Erythroblast (primary cell): Measurements from ENCODE around the gene AOX1.
"Not testable (repeated sequence)": the region's sequence is repeated elsewhere in the genome, so short reads cannot be mapped to it uniquely, and the experiment has no call there.

Source experiments
- DNase-seq, 2 experiments: peaks; one replicate each; lab custom pipeline; 2025; lab: John Stamatoyannopoulos, UW
- GATA1 ChIP-seq: IDR thresholded peaks from 2 replicates; pipeline ENCODE4 v1.6.1; 2011; ENCODE audit warnings: low read depth, mild to moderate bottlenecking, control low read depth, low read length, moderate library complexity
- POLR2A ChIP-seq: IDR thresholded peaks from 2 replicates; pipeline ENCODE4 v1.6.1; 2011; ENCODE audit warnings: mild to moderate bottlenecking, low read length

The AOX1 gene

DNA sequence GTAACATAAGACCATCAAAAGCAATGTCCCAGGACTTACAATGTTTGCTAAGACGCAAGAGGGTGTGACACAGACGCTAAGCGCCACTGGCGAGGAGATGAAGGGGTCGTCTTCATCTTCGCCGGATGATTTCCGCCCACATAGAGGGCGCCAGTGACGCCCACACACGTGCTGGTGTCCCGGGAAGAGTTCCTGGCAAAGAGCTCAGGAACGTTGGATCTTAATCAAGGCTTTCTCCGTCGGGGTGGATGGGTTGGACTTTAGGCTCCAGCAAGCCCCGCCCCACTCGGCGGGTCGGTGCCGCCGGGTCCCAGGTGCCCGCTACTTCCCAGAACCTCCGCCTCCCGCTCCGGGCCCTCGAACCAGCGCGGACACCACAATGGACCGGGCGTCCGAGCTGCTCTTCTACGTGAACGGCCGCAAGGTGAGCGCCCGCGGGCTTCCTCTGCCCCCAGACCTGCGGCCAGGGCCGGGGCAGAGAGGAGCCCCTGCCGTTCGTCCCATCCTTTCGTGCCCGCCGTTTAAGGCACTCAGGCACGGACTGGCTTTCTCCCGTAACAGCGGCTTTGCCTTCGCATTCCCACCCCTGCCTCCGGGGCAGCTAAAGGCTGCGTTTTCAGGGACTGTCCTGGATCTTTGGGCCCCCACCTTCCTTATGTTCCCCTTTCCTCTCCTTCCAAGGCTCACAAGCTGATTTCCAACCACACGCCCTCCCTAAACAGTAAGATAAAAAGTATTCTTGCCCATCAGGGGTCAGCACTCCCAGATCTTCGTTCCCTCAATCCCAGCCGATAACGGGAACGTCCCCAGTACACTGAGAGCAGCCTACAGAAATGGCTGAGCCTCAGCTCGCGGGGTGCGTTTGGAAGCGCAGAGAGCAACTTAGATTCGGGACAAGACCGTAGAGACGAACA, at the start of gene AOX1:
TSS of gene AOX1 (plus strand) at position 285 of the 914 bp plus-strand sequence. CDS start at position 380, 95 bp downstream.
- peak; percentile 42 to 43 for DNase-seq
- no peak for TF ChIP-seq POLR2A
- no peak for TF ChIP-seq GATA1

DNA sequence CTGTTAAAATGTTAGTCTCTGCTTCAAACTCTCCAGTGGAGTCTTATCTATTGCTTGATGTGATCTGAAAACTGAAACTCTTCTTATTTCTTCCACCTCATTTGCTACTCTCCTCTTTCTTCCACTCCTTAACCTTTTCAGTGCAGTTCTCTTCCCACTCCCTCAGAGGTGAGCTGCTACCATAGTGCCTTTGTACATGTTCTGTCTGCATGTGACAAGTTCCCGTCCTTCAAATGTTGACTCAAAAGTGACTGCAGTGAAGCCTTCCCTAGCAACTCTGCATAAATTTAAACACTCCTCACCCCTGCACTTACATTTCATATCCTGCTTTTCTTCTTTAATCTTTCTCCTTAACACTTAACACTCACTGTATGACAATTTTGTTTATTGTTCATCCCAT, 47.7 kb upstream of the AOX1 start:
- DNase-seq, result no peak
- TF ChIP-seq POLR2A (no peak), GATA1 (no peak)

DNA sequence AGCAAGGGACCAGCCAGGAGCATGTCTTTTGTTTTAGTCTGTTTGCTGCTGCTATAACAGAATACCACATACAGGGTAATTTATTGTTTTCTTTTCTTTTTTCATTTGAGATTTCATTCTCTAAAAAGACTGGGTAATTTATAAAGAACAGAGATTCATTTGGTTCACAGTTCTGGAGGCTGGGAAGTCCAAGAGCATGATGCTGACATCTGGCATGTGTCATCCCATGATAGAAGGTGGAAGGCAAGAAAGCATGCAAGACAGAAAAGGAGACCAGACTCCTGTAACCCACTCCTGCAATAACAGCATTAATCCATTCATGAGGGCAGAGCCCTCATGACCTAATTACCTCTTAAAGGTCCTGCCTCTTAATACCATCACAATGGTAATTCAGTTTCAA, 45.0 kb upstream of the AOX1 start:
- no peak for DNase-seq
- TF ChIP-seq POLR2A, result no peak
- no peak for TF ChIP-seq GATA1

DNA sequence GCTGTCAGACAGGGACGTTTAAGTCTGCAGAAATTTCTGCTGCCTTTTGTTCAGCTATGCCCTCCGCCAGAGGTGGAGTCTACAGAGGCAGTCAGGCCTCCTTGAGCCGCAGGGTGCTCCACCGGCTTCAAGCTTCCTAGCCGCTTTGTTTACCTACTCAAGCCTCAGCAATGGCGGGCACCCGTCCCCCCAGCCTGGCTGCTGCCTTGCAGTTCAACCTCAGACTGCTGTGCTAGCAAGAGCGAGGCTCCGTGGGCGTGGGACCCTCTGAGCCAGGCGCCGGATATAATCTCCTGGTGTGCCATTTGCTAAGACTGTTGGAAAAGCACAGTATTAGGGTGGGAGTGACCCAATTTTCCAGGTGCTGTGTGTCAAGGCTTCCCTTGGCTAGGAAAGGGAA, 19.2 kb upstream of the AOX1 start:
- not testable (repeated sequence) for DNase-seq

DNA sequence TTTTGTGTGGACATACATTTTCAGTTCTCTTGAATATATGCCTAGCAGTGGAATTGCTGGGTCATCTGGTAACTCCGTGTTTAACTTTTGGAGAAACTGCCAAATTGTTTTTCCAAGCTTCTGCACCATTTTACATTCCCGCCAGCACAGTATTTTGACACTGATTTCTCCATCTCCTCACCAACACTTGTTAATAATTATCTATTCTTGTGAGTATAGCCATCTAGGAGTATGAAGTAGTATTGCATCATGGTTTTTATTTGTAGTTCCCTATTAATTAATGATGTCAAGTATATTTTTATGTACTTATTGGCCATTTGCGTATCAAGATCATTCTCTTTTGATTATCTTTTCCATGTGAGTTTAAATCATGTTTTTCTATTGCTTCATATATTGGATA, 17.9 kb upstream of the AOX1 start:
- TF ChIP-seq POLR2A (no peak), GATA1 (no peak)
- DNase-seq, result no peak

GRCh38 chr2:200575957-200576356, 9.9 kb upstream of the AOX1 start:
- DNase-seq, result peak in 1 of 2 experiments; percentile 4
- TF ChIP-seq GATA1 (no peak), POLR2A (no peak)

- peak in 1 of 2 experiments; percentile 5 for DNase-seq
- no peak for TF ChIP-seq POLR2A
- no peak for TF ChIP-seq GATA1
These were observed 8.8 kb upstream of the AOX1 start for GRCh38 chr2:200577027-200577426.

GRCh38 chr2:200578778-200579177, 7.0 kb upstream of the AOX1 start:
- peak; percentile 15 to 41 for DNase-seq
- TF ChIP-seq GATA1 (no peak), POLR2A (no peak)

DNA sequence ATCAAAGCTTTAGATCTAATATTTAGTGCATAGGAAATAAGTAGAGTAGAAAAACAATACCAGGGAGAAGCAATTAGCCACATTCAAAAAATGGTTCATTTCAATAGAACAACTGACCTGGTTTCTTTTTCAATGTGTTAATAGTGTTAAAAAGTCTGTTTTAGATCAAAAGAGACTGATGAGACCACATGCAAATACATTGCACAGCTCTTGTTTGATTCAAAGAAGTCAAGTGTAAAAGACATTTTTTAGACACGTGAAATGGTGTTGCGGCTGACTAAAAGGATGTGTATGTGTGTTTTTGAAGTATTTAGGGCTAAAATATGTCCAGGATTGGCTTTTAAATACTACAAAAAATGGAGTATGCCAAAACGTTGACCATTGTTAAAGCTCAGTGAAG, 1.2 kb upstream of the AOX1 start:
- DNase-seq, result no peak
- no peak for TF ChIP-seq GATA1
- no peak for TF ChIP-seq POLR2A

DNA sequence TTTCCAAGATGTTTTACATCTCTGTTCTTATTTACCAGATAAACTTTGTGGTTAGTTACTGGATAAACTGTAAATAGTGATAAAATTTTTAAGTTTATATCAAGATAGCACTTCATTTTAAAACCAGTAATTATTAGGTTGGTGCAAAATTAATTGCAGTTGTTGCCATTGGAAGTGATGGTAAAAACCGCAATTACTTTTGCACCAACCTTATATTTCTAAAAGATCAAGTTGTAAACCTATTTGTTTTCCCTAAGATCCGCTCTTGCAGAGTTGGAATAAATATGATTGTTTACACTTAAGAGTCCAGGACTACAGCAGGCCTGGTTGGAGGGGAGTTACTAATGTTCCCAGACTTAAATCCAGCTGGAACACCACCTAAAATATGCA, 479 bp upstream of the AOX1 start:
- TF ChIP-seq POLR2A, result no peak
- TF ChIP-seq GATA1, result no peak
- no peak for DNase-seq

DNA sequence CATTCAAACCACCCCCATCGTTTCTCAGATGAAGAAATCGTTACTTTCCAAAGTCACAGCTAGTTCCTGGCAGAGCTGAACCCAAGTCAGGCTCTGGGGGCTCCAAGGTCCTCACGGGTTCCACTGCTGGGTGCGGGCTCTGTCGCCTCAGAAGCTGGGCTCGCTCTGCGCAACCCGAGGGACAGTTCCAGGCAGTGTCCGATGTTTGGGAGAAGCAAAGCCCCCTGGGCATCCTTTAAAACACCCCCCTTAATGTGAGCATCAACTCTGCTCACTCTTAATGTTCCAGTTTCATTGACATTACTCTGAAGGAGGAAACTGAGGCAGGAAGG, 796 bp downstream of the AOX1 start:
- DNase-seq, result no peak

DNA sequence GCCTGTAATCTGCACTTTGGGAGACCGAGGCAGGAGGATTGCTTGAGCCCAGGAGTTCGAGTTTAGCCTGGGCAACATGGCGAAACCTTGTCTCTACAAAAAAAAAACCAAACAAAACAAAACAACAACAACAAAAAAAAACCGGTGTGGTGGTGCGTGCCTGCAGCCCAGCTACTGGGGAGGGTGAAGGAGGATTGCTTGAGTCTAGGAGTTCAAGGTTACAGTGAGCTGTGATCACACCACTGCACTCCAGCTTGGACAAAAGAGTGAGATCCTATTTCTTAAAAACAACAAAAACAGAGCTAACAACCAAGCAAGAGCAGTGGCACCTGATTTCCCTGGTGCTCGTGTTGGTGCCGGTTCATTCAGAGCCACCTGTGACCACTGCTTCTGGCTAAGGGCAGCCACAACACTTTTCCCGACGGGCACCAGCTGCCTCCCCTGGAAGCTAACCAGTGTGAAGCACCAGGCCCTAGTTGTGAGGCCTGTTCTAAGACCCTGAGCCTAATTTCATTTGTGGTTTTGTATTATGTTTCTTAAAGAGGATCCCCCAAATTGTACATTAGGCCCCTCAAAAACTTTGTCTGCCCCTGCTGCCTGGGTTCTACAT, 1.3 kb downstream of the AOX1 start:
- no peak for DNase-seq
- TF ChIP-seq POLR2A, result no peak
- TF ChIP-seq GATA1, result no peak

More for the DNA sequence above, 796 bp downstream of the AOX1 start:
- no peak for TF ChIP-seq POLR2A
- no peak for TF ChIP-seq GATA1

DNA sequence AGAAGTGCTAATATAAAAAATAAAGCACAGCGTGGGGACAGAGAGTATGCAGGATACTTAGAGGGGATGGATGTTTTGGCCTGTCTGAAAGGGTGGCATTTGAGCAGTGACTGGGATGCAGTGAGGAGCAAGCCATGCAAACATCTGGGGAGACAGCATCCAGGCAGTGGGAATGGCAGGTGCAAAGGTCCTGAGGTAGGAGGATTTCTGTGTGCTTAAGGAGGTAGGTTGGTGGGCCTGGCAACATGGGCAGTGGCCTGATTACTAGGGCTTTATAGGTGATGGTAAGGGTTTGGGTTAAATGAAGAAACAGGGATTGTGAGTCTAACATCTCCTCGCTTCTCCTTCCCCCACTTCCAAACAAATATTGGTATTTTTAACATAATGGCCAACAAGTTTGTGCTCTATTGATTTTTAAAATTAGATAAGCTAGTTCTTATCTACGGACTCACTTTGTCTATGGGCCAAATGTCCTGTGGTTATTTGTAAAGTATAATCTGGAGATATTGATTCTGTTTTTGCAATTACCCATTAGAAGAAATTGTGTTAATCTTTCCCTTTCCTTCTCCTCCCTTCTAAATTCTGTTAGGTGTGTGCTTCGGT, 2.4 kb downstream of the AOX1 start:
- DNase-seq, result no peak

GRCh38 chr2:200590090-200590489, 4.3 kb downstream of the AOX1 start:
- TF ChIP-seq POLR2A, result no peak
- TF ChIP-seq GATA1, result no peak
- DNase-seq, result no peak

More for the DNA sequence above, 2.4 kb downstream of the AOX1 start:
- TF ChIP-seq GATA1, result no peak
- TF ChIP-seq POLR2A, result no peak

DNA sequence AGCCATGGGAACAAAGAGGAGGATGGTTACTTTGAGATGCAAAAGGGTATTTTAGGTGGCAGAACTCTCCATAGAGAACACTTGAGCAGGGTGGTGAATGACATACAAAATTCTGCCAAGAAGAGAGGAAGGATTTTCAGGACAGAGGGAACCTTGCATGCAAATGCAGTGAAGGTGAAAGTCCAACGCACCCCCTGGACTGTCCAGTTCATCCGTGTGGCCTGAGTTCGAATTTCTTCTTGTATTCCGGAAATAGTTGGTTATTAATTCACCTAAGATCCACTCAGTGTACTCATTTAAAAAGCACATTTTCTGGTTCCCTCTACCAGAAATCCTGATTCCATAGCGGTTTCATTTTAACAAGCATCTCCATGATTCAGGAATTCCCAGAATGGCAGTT, 5.5 kb downstream of the AOX1 start:
- DNase-seq, result no peak
- TF ChIP-seq POLR2A, result no peak
- no peak for TF ChIP-seq GATA1
